HCT116 (cell line): ENCODE data around the gene MTOR. TPM values are rescaled to one million over a fixed set of nuclear protein-coding genes. Genes with fewer than 3 reads are reported as not detected.

ENCODE experiments used
- ATAC-seq: fragments of 200-7000 bp; cut with Tn5 transposase; 2 replicates; pipeline ENCODE4 v1.9.1; 2020; ENCODE audit warnings: mild to moderate bottlenecking, moderate library complexity
- BruUV-seq: library from RNA; stranded (reverse); fragments of 400-500 nt; replicated peaks from 2 replicates; lab custom pipeline; 2021; lab: Mats Ljungman, UMichigan
- CTCF ChIA-PET: fragments of 300-600 bp; sonication (Branson Sonifier 250); formaldehyde crosslinking; loops from one replicate; lab custom pipeline; 2021; ENCODE audit warnings: antibody characterized with exemption; lab: Charles Lee
- POLR2A ChIA-PET: fragments of 300-600, 350-600 bp; sonication (Branson Sonifier 250); formaldehyde crosslinking; loops from one replicate; lab custom pipeline; 2021; ENCODE audit warnings: antibody characterized with exemption; lab: Charles Lee
- RAD21 ChIA-PET, 2 experiments: fragments of 300-600 bp; sonication (Branson Sonifier 250); formaldehyde crosslinking; loops; one replicate each; lab custom pipeline; 2023; ENCODE audit warnings: low total read pairs in 2 of 2; ENCODE audit not compliant: uncharacterized antibody in 2 of 2, unreplicated experiment in 2 of 2, low non-redundant PET in 1 of 2; lab: Charles Lee
- DNase-seq: peaks from one replicate; pipeline ENCODE4 v3.0.0-alpha.2; 2010; ENCODE audit warnings: low read depth, low spot score
- H2AFZ ChIP-seq: fragments of 200-600 bp; shearing (Covaris generic), sonication (generic); 2 replicates; pipeline ENCODE4 v1.6.1; 2017; ENCODE audit warnings: low read depth, mixed run types, mixed read lengths, antibody characterized with exemption, low read length; ENCODE audit not compliant: poor library complexity, severe bottlenecking
- H3K27ac ChIP-seq: 2 replicates; pipeline ENCODE4 v1.5.1; 2012; ENCODE audit warnings: low read depth, low read length
- H3K27me3 ChIP-seq: fragments of 200-600 bp; sonication (generic); 2 replicates; pipeline ENCODE4 v1.6.1; 2016; ENCODE audit warnings: mixed run types, low read length, mixed read lengths; ENCODE audit not compliant: insufficient read depth
- H3K36me3 ChIP-seq, 2 experiments: fragments of 200-500 bp in 1 of 2; fragments of 200-600 bp in 1 of 2; sonication (Bioruptor generic) in 1 of 2; sonication (generic) in 1 of 2; 2 replicates each; pipeline versions ENCODE4 v1.5.1 to v1.6.1; 2014 to 2016; ENCODE audit warnings: low read length in 2 of 2, inconsistent platforms in 1 of 2, mixed read lengths in 1 of 2, mixed run types in 1 of 2; ENCODE audit not compliant: insufficient read depth in 2 of 2, control insufficient read depth in 1 of 2
- H3K4me1 ChIP-seq, 2 experiments: fragments of 200-600 bp in 1 of 2; sonication (generic) in 1 of 2; 2 replicates each; pipeline versions ENCODE4 v1.5.1 to v1.6.1; 2012 to 2017; ENCODE audit warnings: low read length in 2 of 2, inconsistent platforms in 1 of 2, mild to moderate bottlenecking in 1 of 2, mixed read lengths in 1 of 2, mixed run types in 1 of 2, moderate library complexity in 1 of 2; ENCODE audit not compliant: insufficient read depth in 2 of 2, control insufficient read depth in 1 of 2
- H3K4me2 ChIP-seq: fragments of 200-600 bp; sonication (generic); 2 replicates; pipeline ENCODE4 v1.6.1; 2017; ENCODE audit warnings: mixed run types, low read length, mixed read lengths
- H3K4me3 ChIP-seq, 2 experiments: fragments of 200-600 bp in 1 of 2; sonication (generic) in 1 of 2; replicated peaks in 1 of 2; 2 replicates each; pipeline ENCODE4 v1.5.1; 2011 to 2016; ENCODE audit warnings: low read length in 2 of 2, control low read depth in 1 of 2, low read depth in 1 of 2, mild to moderate bottlenecking in 1 of 2, mixed read lengths in 1 of 2, mixed run types in 1 of 2
- H3K79me2 ChIP-seq: fragments of 200-600 bp; sonication (generic); 2 replicates; pipeline ENCODE4 v1.6.1; 2017; ENCODE audit warnings: mild to moderate bottlenecking, mixed run types, low read length, moderate library complexity, mixed read lengths; ENCODE audit not compliant: insufficient read depth
- H3K9ac ChIP-seq: fragments of 200-600 bp; sonication (generic); 2 replicates; pipeline ENCODE4 v1.6.1; 2016; ENCODE audit warnings: low read length, mixed read lengths
- H3K9me2 ChIP-seq: fragments of 200-600 bp; sonication (generic), shearing (Covaris generic); 2 replicates; pipeline ENCODE4 v1.6.1; 2017; ENCODE audit warnings: mixed run types, mild to moderate bottlenecking, moderate library complexity; ENCODE audit not compliant: insufficient read depth
- H3K9me3 ChIP-seq, 2 experiments: fragments of 200-500 bp in 1 of 2; fragments of 200-600 bp in 1 of 2; sonication (Bioruptor generic) in 1 of 2; sonication (generic) in 1 of 2; 2 replicates each; pipeline ENCODE4 v1.6.1; 2014 to 2017; ENCODE audit warnings: low read length in 2 of 2, mixed read lengths in 2 of 2, inconsistent platforms in 1 of 2, low read depth in 1 of 2, mild to moderate bottlenecking in 1 of 2, mixed run types in 1 of 2, moderate library complexity in 1 of 2; ENCODE audit not compliant: control insufficient read depth in 1 of 2, insufficient read depth in 1 of 2
- H4K20me1 ChIP-seq: fragments of 200-600 bp; sonication (generic), shearing (Covaris generic); 2 replicates; pipeline ENCODE4 v1.6.1; 2017; ENCODE audit warnings: mixed run types, mild to moderate bottlenecking, moderate library complexity; ENCODE audit not compliant: insufficient read depth
- CBX3 ChIP-seq: IDR thresholded peaks from 2 replicates; pipeline ENCODE4 v1.6.1; 2012; ENCODE audit warnings: low read depth
- CEBPB ChIP-seq: IDR thresholded peaks from 2 replicates; pipeline ENCODE4 v1.6.1; 2012; ENCODE audit warnings: low read depth
- EGR1 ChIP-seq: IDR thresholded peaks from 2 replicates; pipeline ENCODE4 v1.6.1; 2012; ENCODE audit warnings: low read depth
- ELF1 ChIP-seq: IDR thresholded peaks from 2 replicates; pipeline ENCODE4 v1.6.1; 2012; ENCODE audit warnings: low read depth, borderline replicate concordance
- EZH2phosphoT487 ChIP-seq: fragments of 200-600 bp; IDR thresholded peaks from 2 replicates; pipeline ENCODE4 v1.6.1; 2018; ENCODE audit warnings: antibody characterized with exemption, borderline replicate concordance
- FOSL1 ChIP-seq: IDR thresholded peaks from 2 replicates; pipeline ENCODE4 v1.6.1; 2012; ENCODE audit warnings: low read depth
- JUND ChIP-seq: IDR thresholded peaks from 2 replicates; pipeline ENCODE4 v1.6.1; 2012
- SIN3A ChIP-seq: IDR thresholded peaks from 2 replicates; pipeline ENCODE4 v1.6.1; 2012; ENCODE audit warnings: low read depth
- YY1 ChIP-seq: IDR thresholded peaks from 2 replicates; pipeline ENCODE4 v1.6.1; 2011; ENCODE audit warnings: low read length, low read depth, moderate library complexity, mild to moderate bottlenecking; ENCODE audit not compliant: insufficient replicate concordance; ENCODE audit errors: extremely low read depth
- intact Hi-C: fragments of 100-400 bp; cut with micrococcal nuclease; formaldehyde crosslinking; loops from 2 replicates; pipeline ENCODE4 v1.10.0; 2022
- total RNA-seq: library from RNA; stranded (reverse); gene quantifications from one replicate; pipeline ENCODE4 v1.2.1, GENCODE V29; 2021; ENCODE audit not compliant: unreplicated experiment
- TF ChIP-seq, protein P1 (sequence below): IDR thresholded peaks from 2 replicates; pipeline ENCODE4 v1.6.1; 2012; ENCODE audit warnings: low read depth
- TF ChIP-seq, protein P2 (sequence below), 3 experiments: fragments of 200-600 bp in 1 of 3; sonication (generic) in 1 of 3; IDR thresholded peaks in 2 of 3; conservative IDR thresholded peaks in 1 of 3; 2 replicates each; pipeline ENCODE4 v1.5.1; 2012 to 2017; ENCODE audit warnings: low read depth in 2 of 3, low read length in 2 of 3, antibody characterized with exemption in 1 of 3, borderline replicate concordance in 1 of 3, control low read depth in 1 of 3, mild to moderate bottlenecking in 1 of 3, mixed read lengths in 1 of 3, mixed run types in 1 of 3, moderate library complexity in 1 of 3; ENCODE audit not compliant: insufficient read depth in 1 of 3
- TF ChIP-seq, protein P3 (sequence below): IDR thresholded peaks from 2 replicates; pipeline ENCODE4 v1.6.1; 2012

The MTOR gene
- total RNA-seq, 1 experiment from 2014 or later, result 42.2 TPM

- TF ChIP-seq, protein P1, sequence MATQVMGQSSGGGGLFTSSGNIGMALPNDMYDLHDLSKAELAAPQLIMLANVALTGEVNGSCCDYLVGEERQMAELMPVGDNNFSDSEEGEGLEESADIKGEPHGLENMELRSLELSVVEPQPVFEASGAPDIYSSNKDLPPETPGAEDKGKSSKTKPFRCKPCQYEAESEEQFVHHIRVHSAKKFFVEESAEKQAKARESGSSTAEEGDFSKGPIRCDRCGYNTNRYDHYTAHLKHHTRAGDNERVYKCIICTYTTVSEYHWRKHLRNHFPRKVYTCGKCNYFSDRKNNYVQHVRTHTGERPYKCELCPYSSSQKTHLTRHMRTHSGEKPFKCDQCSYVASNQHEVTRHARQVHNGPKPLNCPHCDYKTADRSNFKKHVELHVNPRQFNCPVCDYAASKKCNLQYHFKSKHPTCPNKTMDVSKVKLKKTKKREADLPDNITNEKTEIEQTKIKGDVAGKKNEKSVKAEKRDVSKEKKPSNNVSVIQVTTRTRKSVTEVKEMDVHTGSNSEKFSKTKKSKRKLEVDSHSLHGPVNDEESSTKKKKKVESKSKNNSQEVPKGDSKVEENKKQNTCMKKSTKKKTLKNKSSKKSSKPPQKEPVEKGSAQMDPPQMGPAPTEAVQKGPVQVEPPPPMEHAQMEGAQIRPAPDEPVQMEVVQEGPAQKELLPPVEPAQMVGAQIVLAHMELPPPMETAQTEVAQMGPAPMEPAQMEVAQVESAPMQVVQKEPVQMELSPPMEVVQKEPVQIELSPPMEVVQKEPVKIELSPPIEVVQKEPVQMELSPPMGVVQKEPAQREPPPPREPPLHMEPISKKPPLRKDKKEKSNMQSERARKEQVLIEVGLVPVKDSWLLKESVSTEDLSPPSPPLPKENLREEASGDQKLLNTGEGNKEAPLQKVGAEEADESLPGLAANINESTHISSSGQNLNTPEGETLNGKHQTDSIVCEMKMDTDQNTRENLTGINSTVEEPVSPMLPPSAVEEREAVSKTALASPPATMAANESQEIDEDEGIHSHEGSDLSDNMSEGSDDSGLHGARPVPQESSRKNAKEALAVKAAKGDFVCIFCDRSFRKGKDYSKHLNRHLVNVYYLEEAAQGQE, result no peak
- no peak for TF ChIP-seq FOSL1
- TF ChIP-seq, all 23 proteins: peak for 0
Measured at GRCh38 chr1:11178021-11179015, 84.0 kb downstream of the MTOR start (continued).

GRCh38 chr1:11176081-11176706, 86.2 kb downstream of the MTOR start:
- Histone ChIP-seq H3K9ac (no peak overlapping the region), H3K9me2 (no peaks in the 10 kb centered on the region), H3K36me3 (no peaks in the 10 kb centered on the region), H3K4me1 (no peaks in the 10 kb centered on the region), H3K27ac (no peak overlapping the region), H3K27me3 (no peaks in the 10 kb centered on the region), H3K4me2 (no peak overlapping the region), H3K4me3 (no peak overlapping the region), H3K9me3 (no peaks in the 10 kb centered on the region), H3K79me2 (no peaks in the 10 kb centered on the region), H4K20me1 (no peaks in the 10 kb centered on the region), H2AFZ (no peak overlapping the region)
- ChIA-PET RAD21 (no interaction called here), CTCF (no interaction called here), POLR2A (no interaction called here)
- no peak for ATAC-seq
- DNase-seq, result no peak
- BruUV-seq, result no TSS peak
- intact Hi-C loops, result no loop called here
- TF ChIP-seq EZH2phosphoT487, result no peak
- TF ChIP-seq, protein P2, sequence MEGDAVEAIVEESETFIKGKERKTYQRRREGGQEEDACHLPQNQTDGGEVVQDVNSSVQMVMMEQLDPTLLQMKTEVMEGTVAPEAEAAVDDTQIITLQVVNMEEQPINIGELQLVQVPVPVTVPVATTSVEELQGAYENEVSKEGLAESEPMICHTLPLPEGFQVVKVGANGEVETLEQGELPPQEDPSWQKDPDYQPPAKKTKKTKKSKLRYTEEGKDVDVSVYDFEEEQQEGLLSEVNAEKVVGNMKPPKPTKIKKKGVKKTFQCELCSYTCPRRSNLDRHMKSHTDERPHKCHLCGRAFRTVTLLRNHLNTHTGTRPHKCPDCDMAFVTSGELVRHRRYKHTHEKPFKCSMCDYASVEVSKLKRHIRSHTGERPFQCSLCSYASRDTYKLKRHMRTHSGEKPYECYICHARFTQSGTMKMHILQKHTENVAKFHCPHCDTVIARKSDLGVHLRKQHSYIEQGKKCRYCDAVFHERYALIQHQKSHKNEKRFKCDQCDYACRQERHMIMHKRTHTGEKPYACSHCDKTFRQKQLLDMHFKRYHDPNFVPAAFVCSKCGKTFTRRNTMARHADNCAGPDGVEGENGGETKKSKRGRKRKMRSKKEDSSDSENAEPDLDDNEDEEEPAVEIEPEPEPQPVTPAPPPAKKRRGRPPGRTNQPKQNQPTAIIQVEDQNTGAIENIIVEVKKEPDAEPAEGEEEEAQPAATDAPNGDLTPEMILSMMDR (IDR thresholded peaks at IDR 0.05 in 2 of 3, conservative IDR thresholded peaks at IDR 0.05 in 1 of 3; ENCODE audit: borderline replicate concordance in 1 of 3, insufficient read depth in 1 of 3, low read depth in 2 of 3, low read length in 2 of 3), result no peak
- TF ChIP-seq YY1, result no peak
- no peak for TF ChIP-seq ELF1
- TF ChIP-seq, protein P1, result no peak
- TF ChIP-seq CEBPB, result no peak
- TF ChIP-seq EGR1, result no peak
- TF ChIP-seq JUND, result no peak
- no peak for TF ChIP-seq FOSL1
- no peak for TF ChIP-seq CBX3
- TF ChIP-seq SIN3A, result no peak
- TF ChIP-seq, protein P3, sequence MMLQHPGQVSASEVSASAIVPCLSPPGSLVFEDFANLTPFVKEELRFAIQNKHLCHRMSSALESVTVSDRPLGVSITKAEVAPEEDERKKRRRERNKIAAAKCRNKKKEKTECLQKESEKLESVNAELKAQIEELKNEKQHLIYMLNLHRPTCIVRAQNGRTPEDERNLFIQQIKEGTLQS, result no peak
